Keratinocyte (primary cell): ENCODE results near the gene EEA1. TPM values are rescaled to one million over a fixed set of nuclear protein-coding genes. Genes with fewer than 3 reads are reported as not detected.

Experiments
- DNase-seq: peaks from one replicate; pipeline ENCODE4 v3.0.0-alpha.2; 2011; ENCODE audit warnings: low read depth, missing footprints, low spot score
- FAIRE-seq: peaks from 2 replicates; lab custom pipeline; 2011; peaks lifted over from hg19 to GRCh38; lab: Jason Lieb, UNC
- H2AFZ ChIP-seq: 2 replicates; pipeline ENCODE4 v1.6.0; 2012; ENCODE audit warnings: low read length, control low read depth, inconsistent platforms; ENCODE audit not compliant: control insufficient read depth
- H3K27ac ChIP-seq: 2 replicates; pipeline ENCODE4 v1.5.1; 2011; ENCODE audit warnings: low read length; ENCODE audit not compliant: control insufficient read depth, insufficient read depth
- H3K27me3 ChIP-seq: 3 replicates; pipeline ENCODE4 v1.6.0; 2011; ENCODE audit warnings: low read length; ENCODE audit not compliant: control insufficient read depth, insufficient read depth; ENCODE audit errors: extremely low read depth
- H3K36me3 ChIP-seq, 2 experiments: 2 replicates in 1 of 2; 3 replicates in 1 of 2; pipeline ENCODE4 v1.5.1; 2011; ENCODE audit warnings: low read length in 2 of 2, mild to moderate bottlenecking in 1 of 2; ENCODE audit not compliant: control insufficient read depth in 2 of 2, insufficient read depth in 2 of 2; ENCODE audit errors: extremely low read depth in 1 of 2
- H3K4me1 ChIP-seq: 3 replicates; pipeline ENCODE4 v1.5.1; 2011; ENCODE audit warnings: low read length; ENCODE audit not compliant: control insufficient read depth, insufficient read depth; ENCODE audit errors: extremely low read depth
- H3K4me2 ChIP-seq: 3 replicates; pipeline ENCODE4 v1.6.0; 2011; ENCODE audit warnings: low read depth, low read length; ENCODE audit not compliant: control insufficient read depth, insufficient read depth; ENCODE audit errors: extremely low read depth
- H3K4me3 ChIP-seq, 3 experiments: fragments of 200-600 bp in 1 of 3; sonication (generic) in 1 of 3; 2 replicates in 2 of 3; 3 replicates in 1 of 3; pipeline ENCODE4 v1.5.1; 2011 to 2016; ENCODE audit warnings: low read length in 3 of 3, mild to moderate bottlenecking in 3 of 3, control low read depth in 2 of 3, inconsistent platforms in 1 of 3, low read depth in 1 of 3, mixed read lengths in 1 of 3, mixed run types in 1 of 3, moderate library complexity in 1 of 3; ENCODE audit not compliant: control insufficient read depth in 2 of 3, insufficient read depth in 2 of 3; ENCODE audit errors: extremely low read depth in 1 of 3
- H3K79me2 ChIP-seq: 2 replicates; pipeline ENCODE4 v1.6.0; 2012; ENCODE audit warnings: low read length; ENCODE audit not compliant: control insufficient read depth, insufficient read depth
- H3K9ac ChIP-seq: 3 replicates; pipeline ENCODE4 v1.6.0; 2011; ENCODE audit warnings: low read length; ENCODE audit not compliant: control insufficient read depth, insufficient read depth; ENCODE audit errors: extremely low read depth
- H3K9me1 ChIP-seq: 3 replicates; pipeline ENCODE4 v1.6.0; 2011; ENCODE audit warnings: low read length; ENCODE audit not compliant: control insufficient read depth, insufficient read depth; ENCODE audit errors: extremely low read depth
- H3K9me3 ChIP-seq: 2 replicates; pipeline ENCODE4 v1.5.1; 2012; ENCODE audit warnings: low read depth, low read length; ENCODE audit not compliant: control insufficient read depth
- H4K20me1 ChIP-seq: 3 replicates; pipeline ENCODE4 v1.6.0; 2011; ENCODE audit warnings: low read length; ENCODE audit not compliant: control insufficient read depth, insufficient read depth; ENCODE audit errors: extremely low read depth
- EZH2 ChIP-seq: IDR thresholded peaks from one replicate; pipeline ENCODE4 v1.6.1; 2012; ENCODE audit warnings: inconsistent platforms, mild to moderate bottlenecking, low read length, moderate library complexity
- dilution Hi-C: fragments of 300-500 bp; cut with MboI; formaldehyde crosslinking; loops from one replicate; pipeline ENCODE4 v1.7.0; 2020; ENCODE audit warnings: low sequenced_read_pairs; ENCODE audit not compliant: extremely low pct_ligation_motif_present
- polyA plus RNA-seq, 5 experiments: library from polyadenylated mRNA; depleted of rRNA in 3 of 5; stranded (reverse) in 3 of 5; stranded (forward) in 1 of 5; unstranded in 1 of 5; fragments of >200 nt; gene quantifications; 1 replicate in 1 of 5; 2 replicates in 3 of 5; 3 replicates in 1 of 5; pipeline versions ENCODE4 v1.2.1 to v1.2.3, GENCODE V29; 2011 to 2012; ENCODE audit warnings: missing spikeins in 2 of 5, low read depth in 1 of 5, low replicate concordance in 1 of 5
- TF ChIP-seq, protein P1 (sequence below), 3 experiments: IDR thresholded peaks in 1 of 3; conservative IDR thresholded peaks in 1 of 3; optimal IDR thresholded peaks in 1 of 3; 2 replicates in 2 of 3; 3 replicates in 1 of 3; pipeline versions ENCODE3 to v1.5.1; 2011; ENCODE audit warnings: low read length in 3 of 3, mild to moderate bottlenecking in 3 of 3, moderate library complexity in 2 of 3, control low read depth in 1 of 3, inconsistent platforms in 1 of 3; ENCODE audit not compliant: insufficient read depth in 2 of 3; ENCODE audit errors: extremely low read depth in 1 of 3

The EEA1 gene
- polyA plus RNA-seq, 1 donor (not counting 4 experiments of a cell fraction or from before 2014, with no cell fraction given) = 14.3 TPM

DNA sequence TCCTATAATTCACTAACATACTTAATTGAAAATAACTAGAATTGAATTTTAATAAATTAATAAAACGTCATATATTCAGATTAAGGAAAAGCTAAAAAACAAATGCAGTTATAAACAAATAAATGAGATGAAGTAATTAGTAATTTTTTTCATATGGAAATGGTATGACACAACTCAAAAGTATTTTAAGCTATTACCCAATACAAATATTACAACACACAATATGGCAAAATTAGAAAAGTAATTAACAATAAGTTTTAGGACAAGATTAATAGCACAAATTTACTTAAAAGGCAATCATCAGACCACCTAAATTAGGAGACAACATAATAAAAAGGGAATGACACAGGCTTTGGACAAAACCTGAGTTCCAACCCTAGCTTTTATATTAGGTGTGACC lies 81.7 kb downstream of the EEA1 start:
- dilution Hi-C loops = no loop called here
- H3K27ac ChIP-seq = no peak overlapping the region
- peaks cover 4% of the 10 kb centered on the region for H3K4me1 ChIP-seq
- TF ChIP-seq, protein P1, sequence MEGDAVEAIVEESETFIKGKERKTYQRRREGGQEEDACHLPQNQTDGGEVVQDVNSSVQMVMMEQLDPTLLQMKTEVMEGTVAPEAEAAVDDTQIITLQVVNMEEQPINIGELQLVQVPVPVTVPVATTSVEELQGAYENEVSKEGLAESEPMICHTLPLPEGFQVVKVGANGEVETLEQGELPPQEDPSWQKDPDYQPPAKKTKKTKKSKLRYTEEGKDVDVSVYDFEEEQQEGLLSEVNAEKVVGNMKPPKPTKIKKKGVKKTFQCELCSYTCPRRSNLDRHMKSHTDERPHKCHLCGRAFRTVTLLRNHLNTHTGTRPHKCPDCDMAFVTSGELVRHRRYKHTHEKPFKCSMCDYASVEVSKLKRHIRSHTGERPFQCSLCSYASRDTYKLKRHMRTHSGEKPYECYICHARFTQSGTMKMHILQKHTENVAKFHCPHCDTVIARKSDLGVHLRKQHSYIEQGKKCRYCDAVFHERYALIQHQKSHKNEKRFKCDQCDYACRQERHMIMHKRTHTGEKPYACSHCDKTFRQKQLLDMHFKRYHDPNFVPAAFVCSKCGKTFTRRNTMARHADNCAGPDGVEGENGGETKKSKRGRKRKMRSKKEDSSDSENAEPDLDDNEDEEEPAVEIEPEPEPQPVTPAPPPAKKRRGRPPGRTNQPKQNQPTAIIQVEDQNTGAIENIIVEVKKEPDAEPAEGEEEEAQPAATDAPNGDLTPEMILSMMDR (optimal IDR thresholded peaks at IDR 0.05 in 1 of 3, IDR thresholded peaks at IDR 0.05 in 1 of 3, conservative IDR thresholded peaks at IDR 0.05 in 1 of 3; ENCODE audit: extremely low read depth in 1 of 3, insufficient read depth in 2 of 3, low read length in 3 of 3) = no peak
- TF ChIP-seq EZH2 = no peak
- H3K4me3 ChIP-seq = no peak overlapping the region
- no peak overlapping the region for H2AFZ ChIP-seq
- H3K79me2 ChIP-seq = no peaks in the 10 kb centered on the region
- H3K9ac ChIP-seq = no peak overlapping the region
- no peaks in the 10 kb centered on the region for H3K9me3 ChIP-seq
- H4K20me1 ChIP-seq = no peaks in the 10 kb centered on the region
- DNase-seq (no peak), FAIRE-seq (no peak)
- peaks cover 4% of the 10 kb centered on the region for H3K9me1 ChIP-seq
- peaks cover 2 to 14% of the 10 kb centered on the region in 2 experiments for H3K36me3 ChIP-seq
- H3K4me2 ChIP-seq = no peak overlapping the region
- H3K27me3 ChIP-seq = no peaks in the 10 kb centered on the region

DNA sequence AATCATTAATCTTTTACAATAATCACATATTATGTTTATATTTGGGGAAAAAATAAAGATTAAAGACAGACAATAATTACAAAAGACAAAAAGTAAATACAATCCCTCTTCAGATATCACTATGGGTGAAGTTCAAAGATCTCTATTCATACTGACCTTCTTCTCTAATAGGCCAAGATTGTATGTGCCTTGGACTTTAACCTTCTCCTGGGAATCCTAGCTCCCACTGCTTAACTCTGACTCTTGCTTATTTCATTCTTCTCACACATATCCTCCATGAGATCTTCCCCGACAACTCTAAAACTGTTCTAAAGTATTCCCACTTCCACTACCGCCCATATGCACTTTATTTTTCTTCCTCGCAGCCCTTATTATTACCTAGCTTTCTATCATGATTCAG lies 83.8 kb downstream of the EEA1 start:
- Histone ChIP-seq H3K9me3 (no peaks in the 10 kb centered on the region), H3K9ac (no peak overlapping the region), H3K79me2 (no peaks in the 10 kb centered on the region), H3K9me1 (peaks cover 4% of the 10 kb centered on the region), H3K4me2 (no peak overlapping the region), H2AFZ (no peak overlapping the region), H3K27me3 (no peaks in the 10 kb centered on the region), H3K4me3 (no peak overlapping the region), H3K36me3 (peaks cover 4 to 5% of the 10 kb centered on the region in 2 experiments), H3K4me1 (peaks cover 4% of the 10 kb centered on the region), H4K20me1 (no peaks in the 10 kb centered on the region), H3K27ac (no peak overlapping the region)
- FAIRE-seq = no peak
- TF ChIP-seq, protein P1 (optimal IDR thresholded peaks at IDR 0.05 in 1 of 3, IDR thresholded peaks at IDR 0.05 in 1 of 3, conservative IDR thresholded peaks at IDR 0.05 in 1 of 3; ENCODE audit: extremely low read depth in 1 of 3, insufficient read depth in 2 of 3, low read length in 3 of 3) = no peak
- TF ChIP-seq EZH2 = no peak
- dilution Hi-C loops = no loop called here
- no peak for DNase-seq
